PC-9 (cell line): ENCODE results near the gene EVPLL.
"Not testable (repeated sequence)": the region's sequence is repeated elsewhere in the genome, so short reads cannot be mapped to it uniquely, and the experiment has no call there.

Experiments used
- EZH2 ChIP-seq: fragments of 200-600 bp; sonication (generic); IDR thresholded peaks from 2 replicates; pipeline ENCODE4 v1.8.0; 2017; ENCODE audit warnings: antibody characterized with exemption, low read depth
- TF ChIP-seq, protein P1 (sequence below): fragments of 200-600 bp; sonication (generic); conservative IDR thresholded peaks from 2 replicates; pipeline ENCODE4 v1.6.1; 2017; ENCODE audit warnings: mixed run types, antibody characterized with exemption, mild to moderate bottlenecking, moderate library complexity

DNA sequence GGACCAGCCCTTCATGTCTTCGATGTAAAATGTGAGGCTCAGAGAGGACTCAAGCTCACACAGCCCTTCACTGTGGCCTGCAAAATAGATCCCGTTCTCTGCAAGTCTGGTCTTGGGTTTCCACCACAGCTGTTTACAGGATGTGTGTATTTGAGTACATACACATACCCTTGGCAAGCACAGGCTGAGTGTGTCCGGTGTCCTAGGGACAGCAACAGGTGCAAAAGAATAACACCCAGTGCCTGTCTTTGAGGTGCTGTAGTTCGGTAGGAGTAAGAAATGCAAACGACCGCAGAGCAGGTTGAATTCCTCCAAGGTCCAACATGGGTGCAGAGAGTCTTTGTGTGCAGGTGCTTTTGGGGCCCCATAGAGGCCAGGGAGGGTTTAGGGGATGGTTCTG, 44.9 kb downstream of the EVPLL start:
- TF ChIP-seq, protein P1, sequence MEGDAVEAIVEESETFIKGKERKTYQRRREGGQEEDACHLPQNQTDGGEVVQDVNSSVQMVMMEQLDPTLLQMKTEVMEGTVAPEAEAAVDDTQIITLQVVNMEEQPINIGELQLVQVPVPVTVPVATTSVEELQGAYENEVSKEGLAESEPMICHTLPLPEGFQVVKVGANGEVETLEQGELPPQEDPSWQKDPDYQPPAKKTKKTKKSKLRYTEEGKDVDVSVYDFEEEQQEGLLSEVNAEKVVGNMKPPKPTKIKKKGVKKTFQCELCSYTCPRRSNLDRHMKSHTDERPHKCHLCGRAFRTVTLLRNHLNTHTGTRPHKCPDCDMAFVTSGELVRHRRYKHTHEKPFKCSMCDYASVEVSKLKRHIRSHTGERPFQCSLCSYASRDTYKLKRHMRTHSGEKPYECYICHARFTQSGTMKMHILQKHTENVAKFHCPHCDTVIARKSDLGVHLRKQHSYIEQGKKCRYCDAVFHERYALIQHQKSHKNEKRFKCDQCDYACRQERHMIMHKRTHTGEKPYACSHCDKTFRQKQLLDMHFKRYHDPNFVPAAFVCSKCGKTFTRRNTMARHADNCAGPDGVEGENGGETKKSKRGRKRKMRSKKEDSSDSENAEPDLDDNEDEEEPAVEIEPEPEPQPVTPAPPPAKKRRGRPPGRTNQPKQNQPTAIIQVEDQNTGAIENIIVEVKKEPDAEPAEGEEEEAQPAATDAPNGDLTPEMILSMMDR: not testable (repeated sequence)
- not testable (repeated sequence) for TF ChIP-seq EZH2
